ENCODE results near the gene CDRT4. TPM values are rescaled to one million over a fixed set of nuclear protein-coding genes. Genes with fewer than 3 reads are reported as not detected.

CDRT4 gene
- total and polyA plus RNA-seq, 2 experiments from 2014 or later = 6.5 to 13.0 TPM

DNA sequence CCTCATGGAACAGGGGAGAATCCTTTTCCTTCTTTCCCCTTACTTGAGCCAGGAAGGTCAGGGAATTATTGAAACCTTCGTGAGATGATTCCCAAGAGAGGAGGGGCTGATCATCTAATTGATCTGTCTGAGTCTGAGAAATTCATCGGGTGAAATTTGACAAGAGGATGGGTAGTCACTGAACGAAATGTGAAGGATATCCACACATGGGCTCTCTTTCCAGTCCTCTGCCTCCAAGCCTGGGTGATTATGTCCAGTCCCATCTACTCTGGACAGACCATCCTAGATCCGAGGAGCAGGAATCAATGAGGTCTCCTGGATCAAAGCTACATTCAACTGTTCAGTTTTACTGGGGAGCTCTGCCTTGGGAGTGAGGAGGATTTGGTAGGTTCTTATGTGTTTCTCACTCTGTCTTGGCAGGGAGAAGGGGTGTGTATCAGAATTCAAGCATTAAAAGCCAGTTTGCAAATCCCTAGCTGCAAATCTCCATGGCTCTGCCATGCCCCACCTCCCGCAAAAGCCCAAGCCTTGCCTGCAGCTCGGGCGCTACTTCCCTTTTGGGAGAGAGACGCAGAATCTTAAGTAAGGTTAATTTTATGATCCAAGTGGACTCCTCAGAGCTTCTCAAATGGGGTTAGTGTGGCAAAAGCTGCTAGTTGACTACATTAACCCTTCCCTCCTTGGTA, 78.9 kb downstream of the CDRT4 start (continued):
- TF ChIP-seq, protein P1, sequence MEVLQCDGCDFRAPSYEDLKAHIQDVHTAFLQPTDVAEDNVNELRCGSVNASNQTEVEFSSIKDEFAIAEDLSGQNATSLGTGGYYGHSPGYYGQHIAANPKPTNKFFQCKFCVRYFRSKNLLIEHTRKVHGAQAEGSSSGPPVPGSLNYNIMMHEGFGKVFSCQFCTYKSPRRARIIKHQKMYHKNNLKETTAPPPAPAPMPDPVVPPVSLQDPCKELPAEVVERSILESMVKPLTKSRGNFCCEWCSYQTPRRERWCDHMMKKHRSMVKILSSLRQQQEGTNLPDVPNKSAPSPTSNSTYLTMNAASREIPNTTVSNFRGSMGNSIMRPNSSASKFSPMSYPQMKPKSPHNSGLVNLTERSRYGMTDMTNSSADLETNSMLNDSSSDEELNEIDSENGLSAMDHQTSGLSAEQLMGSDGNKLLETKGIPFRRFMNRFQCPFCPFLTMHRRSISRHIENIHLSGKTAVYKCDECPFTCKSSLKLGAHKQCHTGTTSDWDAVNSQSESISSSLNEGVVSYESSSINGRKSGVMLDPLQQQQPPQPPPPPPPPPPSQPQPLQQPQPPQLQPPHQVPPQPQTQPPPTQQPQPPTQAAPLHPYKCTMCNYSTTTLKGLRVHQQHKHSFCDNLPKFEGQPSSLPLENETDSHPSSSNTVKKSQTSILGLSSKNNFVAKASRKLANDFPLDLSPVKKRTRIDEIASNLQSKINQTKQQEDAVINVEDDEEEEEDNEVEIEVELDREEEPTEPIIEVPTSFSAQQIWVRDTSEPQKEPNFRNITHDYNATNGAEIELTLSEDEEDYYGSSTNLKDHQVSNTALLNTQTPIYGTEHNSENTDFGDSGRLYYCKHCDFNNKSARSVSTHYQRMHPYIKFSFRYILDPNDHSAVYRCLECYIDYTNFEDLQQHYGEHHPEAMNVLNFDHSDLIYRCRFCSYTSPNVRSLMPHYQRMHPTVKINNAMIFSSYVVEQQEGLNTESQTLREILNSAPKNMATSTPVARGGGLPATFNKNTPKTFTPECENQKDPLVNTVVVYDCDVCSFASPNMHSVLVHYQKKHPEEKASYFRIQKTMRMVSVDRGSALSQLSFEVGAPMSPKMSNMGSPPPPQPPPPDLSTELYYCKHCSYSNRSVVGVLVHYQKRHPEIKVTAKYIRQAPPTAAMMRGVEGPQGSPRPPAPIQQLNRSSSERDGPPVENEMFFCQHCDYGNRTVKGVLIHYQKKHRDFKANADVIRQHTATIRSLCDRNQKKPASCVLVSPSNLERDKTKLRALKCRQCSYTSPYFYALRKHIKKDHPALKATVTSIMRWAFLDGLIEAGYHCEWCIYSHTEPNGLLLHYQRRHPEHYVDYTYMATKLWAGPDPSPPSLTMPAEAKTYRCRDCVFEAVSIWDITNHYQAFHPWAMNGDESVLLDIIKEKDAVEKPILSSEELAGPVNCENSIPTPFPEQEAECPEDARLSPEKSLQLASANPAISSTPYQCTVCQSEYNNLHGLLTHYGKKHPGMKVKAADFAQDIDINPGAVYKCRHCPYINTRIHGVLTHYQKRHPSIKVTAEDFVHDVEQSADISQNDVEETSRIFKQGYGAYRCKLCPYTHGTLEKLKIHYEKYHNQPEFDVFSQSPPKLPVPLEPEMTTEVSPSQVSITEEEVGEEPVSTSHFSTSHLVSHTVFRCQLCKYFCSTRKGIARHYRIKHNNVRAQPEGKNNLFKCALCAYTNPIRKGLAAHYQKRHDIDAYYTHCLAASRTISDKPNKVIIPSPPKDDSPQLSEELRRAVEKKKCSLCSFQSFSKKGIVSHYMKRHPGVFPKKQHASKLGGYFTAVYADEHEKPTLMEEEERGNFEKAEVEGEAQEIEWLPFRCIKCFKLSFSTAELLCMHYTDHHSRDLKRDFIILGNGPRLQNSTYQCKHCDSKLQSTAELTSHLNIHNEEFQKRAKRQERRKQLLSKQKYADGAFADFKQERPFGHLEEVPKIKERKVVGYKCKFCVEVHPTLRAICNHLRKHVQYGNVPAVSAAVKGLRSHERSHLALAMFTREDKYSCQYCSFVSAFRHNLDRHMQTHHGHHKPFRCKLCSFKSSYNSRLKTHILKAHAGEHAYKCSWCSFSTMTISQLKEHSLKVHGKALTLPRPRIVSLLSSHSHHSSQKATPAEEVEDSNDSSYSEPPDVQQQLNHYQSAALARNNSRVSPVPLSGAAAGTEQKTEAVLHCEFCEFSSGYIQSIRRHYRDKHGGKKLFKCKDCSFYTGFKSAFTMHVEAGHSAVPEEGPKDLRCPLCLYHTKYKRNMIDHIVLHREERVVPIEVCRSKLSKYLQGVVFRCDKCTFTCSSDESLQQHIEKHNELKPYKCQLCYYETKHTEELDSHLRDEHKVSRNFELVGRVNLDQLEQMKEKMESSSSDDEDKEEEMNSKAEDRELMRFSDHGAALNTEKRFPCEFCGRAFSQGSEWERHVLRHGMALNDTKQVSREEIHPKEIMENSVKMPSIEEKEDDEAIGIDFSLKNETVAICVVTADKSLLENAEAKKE (CRISPR knock-in tag; IDR thresholded peaks at IDR 0.05) = no peak
- TF ChIP-seq JUNB (IDR thresholded peaks at IDR 0.05; ENCODE audit: unreplicated experiment) (no peak), NANOG (IDR thresholded peaks at IDR 0.05; ENCODE audit: borderline replicate concordance) (no peak), POLR2AphosphoS5 (IDR thresholded peaks at IDR 0.05; ENCODE audit: low read depth) (no peak), EZH2phosphoT487 (IDR thresholded peaks at IDR 0.05; ENCODE audit: unreplicated experiment) (no peak)

DNA sequence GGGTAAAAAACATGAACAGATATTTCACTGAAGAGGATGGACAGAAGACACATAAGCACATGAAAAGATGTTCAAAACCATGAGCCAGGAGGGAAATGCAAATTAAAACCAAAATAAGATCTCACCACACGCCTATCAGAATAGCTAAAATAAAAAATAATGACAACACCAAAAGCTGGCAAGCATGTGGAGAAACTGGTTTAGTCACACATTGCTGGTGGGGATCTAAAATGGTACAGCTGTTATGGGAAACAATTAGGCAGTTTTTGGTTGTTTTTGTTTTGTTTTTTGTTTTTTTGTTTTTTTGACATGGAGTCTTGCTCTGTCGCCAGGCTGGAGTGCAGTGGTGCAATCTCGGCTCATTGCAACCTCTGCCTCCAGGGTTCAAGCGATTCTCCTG, 81.3 kb downstream of the CDRT4 start:
- H3K4me1 ChIP-seq (ENCODE audit: insufficient read depth) = peaks cover 10% of the 10 kb centered on the region
- H3K27ac ChIP-seq (ENCODE audit: low read depth) = no peak overlapping the region
- H2AFZ ChIP-seq = no peak overlapping the region
- Mint-ChIP-seq H3K27ac (no peak overlapping the region), H3K4me1 (peaks cover 10% of the 10 kb centered on the region), H3K27me3 (ENCODE audit: insufficient read depth, low read depth, poor library complexity) (peaks cover 5% of the 10 kb centered on the region), H3K36me3 (ENCODE audit: low read depth) (no peaks in the 10 kb centered on the region), H3K4me3 (no peak overlapping the region), H3K9me3 (no peaks in the 10 kb centered on the region)
- H4K20me1 ChIP-seq (replicated peaks; ENCODE audit: insufficient read depth) = no peaks in the 10 kb centered on the region
- no peaks in the 10 kb centered on the region for H3K36me3 ChIP-seq (ENCODE audit: insufficient read depth)
- no peaks in the 10 kb centered on the region for H3K79me2 ChIP-seq (replicated peaks; ENCODE audit: insufficient read depth)
- DNase-seq (ENCODE audit: low spot score) (no peak), ATAC-seq (no peak)
- H3K9me2 ChIP-seq (ENCODE audit: insufficient read depth) = no peaks in the 10 kb centered on the region; the same call in 1 of the 2 replicates
- no peaks in the 10 kb centered on the region for H3F3A ChIP-seq (replicated peaks; ENCODE audit: low read depth)
- no peak overlapping the region for H3K4me3 ChIP-seq
- no peaks in the 10 kb centered on the region for H3K27me3 ChIP-seq (ENCODE audit: insufficient read depth)
- H3K4me2 ChIP-seq = no peak overlapping the region
- TF ChIP-seq ZNF331 (CRISPR knock-in tag; IDR thresholded peaks at IDR 0.05; ENCODE audit: low read depth) (no peak), POLR2AphosphoS5 (IDR thresholded peaks at IDR 0.05; ENCODE audit: low read depth) (no peak), ZNF114 (CRISPR knock-in tag; IDR thresholded peaks at IDR 0.05) (no peak), NANOG (IDR thresholded peaks at IDR 0.05; ENCODE audit: borderline replicate concordance) (no peak), JUNB (IDR thresholded peaks at IDR 0.05; ENCODE audit: unreplicated experiment) (no peak), EZH2 (IDR thresholded peaks at IDR 0.05; ENCODE audit: low read depth, unreplicated experiment) (no peak), ETS1 (IDR thresholded peaks at IDR 0.05) (no peak), EZH2phosphoT487 (IDR thresholded peaks at IDR 0.05; ENCODE audit: unreplicated experiment) (no peak), CREB1 (CRISPR knock-in tag; IDR thresholded peaks at IDR 0.05; ENCODE audit: low read depth) (no peak), REST (IDR thresholded peaks at IDR 0.05; ENCODE audit: unreplicated experiment) (no peak)
- TF ChIP-seq, protein P2, sequence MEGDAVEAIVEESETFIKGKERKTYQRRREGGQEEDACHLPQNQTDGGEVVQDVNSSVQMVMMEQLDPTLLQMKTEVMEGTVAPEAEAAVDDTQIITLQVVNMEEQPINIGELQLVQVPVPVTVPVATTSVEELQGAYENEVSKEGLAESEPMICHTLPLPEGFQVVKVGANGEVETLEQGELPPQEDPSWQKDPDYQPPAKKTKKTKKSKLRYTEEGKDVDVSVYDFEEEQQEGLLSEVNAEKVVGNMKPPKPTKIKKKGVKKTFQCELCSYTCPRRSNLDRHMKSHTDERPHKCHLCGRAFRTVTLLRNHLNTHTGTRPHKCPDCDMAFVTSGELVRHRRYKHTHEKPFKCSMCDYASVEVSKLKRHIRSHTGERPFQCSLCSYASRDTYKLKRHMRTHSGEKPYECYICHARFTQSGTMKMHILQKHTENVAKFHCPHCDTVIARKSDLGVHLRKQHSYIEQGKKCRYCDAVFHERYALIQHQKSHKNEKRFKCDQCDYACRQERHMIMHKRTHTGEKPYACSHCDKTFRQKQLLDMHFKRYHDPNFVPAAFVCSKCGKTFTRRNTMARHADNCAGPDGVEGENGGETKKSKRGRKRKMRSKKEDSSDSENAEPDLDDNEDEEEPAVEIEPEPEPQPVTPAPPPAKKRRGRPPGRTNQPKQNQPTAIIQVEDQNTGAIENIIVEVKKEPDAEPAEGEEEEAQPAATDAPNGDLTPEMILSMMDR (conservative IDR thresholded peaks at IDR 0.05; ENCODE audit: low read depth in 2 of 2) = no peak

Measured in GM23338 (cell line).